Renal pelvis (tissue), 4 donors: Measurements from ENCODE around the gene PEX3. TPM values are rescaled to one million over a fixed set of nuclear protein-coding genes. Genes with fewer than 3 reads are reported as not detected.

ENCODE experiments used
- DNase-seq: peaks from one replicate; pipeline ENCODE4 v3.0.0-alpha.2; 2013
- polyA plus RNA-seq, 3 donors: library from polyadenylated mRNA; unstranded; fragments of 120-200 nt; gene quantifications; one replicate each; pipeline ENCODE4 v1.2.1, GENCODE V29; 2013; ENCODE audit not compliant: insufficient read length in 3 of 3

The PEX3 gene
- polyA plus RNA-seq, 3 donors: 33.6 to 42.9 (median 34.5) TPM

- no peak for DNase-seq
These were observed 84.6 kb downstream of the PEX3 start for GRCh38 chr6:143535189-143535614.

GRCh38 chr6:143536461-143536865 is 85.9 kb downstream of the PEX3 start:
- DNase-seq: no peak

- peak; percentile 58 for DNase-seq
These were observed 86.5 kb downstream of the PEX3 start for GRCh38 chr6:143536866-143537691.

DNA sequence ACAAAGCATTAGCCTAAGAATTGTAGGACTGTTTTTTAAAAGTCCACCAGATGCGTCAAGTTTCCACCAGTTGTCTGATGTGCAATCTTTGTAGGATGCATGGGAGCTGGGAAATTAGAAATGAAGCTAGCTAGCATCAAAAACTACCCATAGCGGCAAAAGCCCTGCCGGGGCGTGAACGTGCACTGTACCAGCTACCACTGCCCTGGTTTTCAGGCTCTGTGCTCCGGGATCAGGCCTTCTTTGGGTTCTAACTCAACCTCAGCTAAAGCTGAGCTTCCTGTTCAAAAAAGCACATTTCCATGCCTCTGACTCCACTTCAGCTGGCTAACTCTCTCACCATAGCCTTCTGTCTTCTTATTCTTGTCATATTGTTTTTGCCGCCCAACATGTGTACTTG is 87.8 kb downstream of the PEX3 start:
- DNase-seq: no peak

DNA sequence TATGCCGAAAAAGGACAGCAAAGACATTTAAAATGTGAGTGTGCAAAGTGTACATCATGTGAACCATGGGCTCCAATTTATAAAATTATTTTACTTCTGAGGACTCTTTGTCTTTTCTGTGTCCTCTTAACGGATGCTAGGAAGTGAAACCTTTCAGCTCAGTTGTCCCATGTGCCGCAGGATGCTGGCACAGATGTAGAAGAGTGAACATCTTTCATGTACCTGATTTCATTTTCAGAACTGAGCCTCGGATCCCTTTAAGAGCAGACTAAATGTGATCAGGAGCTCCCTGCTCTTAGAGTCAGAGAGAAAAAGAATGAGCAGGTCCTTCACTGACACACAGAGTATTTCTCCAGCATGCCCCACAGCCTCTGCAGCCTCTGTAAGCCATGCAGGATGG is 88.5 kb downstream of the PEX3 start:
- DNase-seq: no peak

- DNase-seq: no peak
These were observed 89.1 kb downstream of the PEX3 start for GRCh38 chr6:143539734-143540133.

- no peak for DNase-seq
These were observed 89.6 kb downstream of the PEX3 start for GRCh38 chr6:143540192-143540591.

Other genes starting within 250 kb of the PEX3 start
- gene ADAT2, start 110 bp upstream of the PEX3 start, polyA plus RNA-seq: 10 to 100 TPM; 10.6 to 24.6 (median 24.5) TPM
- 10 to 100 TPM; 61.5 to 66.6 (median 62.2) TPM for gene FUCA2, start 60.9 kb downstream of the PEX3 start, polyA plus RNA-seq
- gene PHACTR2, start 227.2 kb downstream of the PEX3 start, polyA plus RNA-seq: 10 to 100 TPM; 26.7 to 33.6 (median 32.3) TPM